Activated CD8-positive, alpha-beta memory T cell treated with anti-CD3 and anti-CD28 coated beads for 24 hours (primary cell): ENCODE results near the gene CDC42EP4.

ENCODE experiments used
- DNase-seq: peaks from one replicate; pipeline ENCODE4 v3.0.0-alpha.2; 2020

Gene CDC42EP4

DNA sequence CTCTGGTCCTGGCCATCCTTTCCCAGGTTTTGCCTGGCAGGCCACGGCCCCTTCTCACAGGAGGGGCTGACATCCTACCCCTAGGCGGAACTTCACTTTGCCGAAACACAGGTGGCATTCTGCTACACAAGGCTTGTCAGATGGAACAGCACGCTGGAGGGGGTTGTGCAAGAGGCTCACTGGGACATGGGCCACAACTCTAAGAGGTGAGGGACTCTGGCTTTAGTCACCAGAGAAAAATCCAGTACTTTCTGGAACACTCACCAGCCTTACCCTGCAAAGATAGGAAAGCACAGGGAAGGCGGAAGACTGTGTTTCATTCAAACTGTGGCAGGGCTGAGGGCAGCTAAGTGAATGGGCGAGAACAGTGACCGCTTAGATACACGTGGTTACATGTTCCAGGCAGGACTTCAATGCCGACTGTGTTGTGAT lies 18.3 kb downstream of the CDC42EP4 start:
- DNase-seq, result no peak

DNA sequence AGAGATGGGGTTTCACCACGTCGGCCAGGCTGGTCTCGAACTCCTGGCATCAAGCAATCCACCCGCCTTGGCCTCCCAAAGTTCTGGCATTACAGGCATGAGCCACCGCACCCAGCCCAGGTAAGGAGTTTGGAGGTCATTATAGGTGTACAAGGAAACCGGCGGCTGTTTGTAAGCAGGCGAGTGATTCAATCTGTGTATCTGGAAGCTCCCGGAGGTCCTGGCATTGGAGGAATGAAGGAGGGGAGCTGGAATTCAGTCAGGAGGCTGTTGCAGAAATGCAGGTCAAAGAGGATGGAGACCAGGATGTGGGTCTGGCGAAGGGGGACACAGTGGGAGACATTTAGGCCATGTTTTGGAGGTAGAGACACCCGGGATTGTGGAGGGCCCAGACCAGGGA lies 18.8 kb downstream of the CDC42EP4 start:
- DNase-seq, result no peak

DNA sequence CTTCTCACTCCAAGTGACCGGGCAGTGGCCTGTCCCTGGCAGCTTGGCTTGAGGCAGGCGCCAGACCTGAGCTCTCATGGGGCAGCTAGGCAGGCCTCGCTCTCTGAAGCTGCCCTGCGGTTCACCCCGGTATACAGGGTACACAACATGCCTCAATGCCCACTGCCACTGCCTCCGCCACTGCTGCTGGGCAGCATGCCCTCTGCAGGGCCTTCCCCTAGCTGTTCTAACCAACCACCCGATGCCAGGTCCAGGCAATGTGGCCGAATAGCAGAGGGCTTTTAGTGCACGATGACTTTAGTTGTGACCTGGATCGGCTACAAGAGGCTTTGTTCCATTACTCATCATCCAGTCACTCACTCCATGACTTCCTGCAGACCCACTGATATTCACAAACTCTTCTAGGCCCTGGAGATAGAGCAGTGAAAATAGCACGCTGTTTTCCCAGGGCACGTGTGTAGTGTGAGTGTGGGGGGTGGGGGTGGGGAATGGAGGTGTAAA lies 19.7 kb downstream of the CDC42EP4 start:
- no peak for DNase-seq

DNA sequence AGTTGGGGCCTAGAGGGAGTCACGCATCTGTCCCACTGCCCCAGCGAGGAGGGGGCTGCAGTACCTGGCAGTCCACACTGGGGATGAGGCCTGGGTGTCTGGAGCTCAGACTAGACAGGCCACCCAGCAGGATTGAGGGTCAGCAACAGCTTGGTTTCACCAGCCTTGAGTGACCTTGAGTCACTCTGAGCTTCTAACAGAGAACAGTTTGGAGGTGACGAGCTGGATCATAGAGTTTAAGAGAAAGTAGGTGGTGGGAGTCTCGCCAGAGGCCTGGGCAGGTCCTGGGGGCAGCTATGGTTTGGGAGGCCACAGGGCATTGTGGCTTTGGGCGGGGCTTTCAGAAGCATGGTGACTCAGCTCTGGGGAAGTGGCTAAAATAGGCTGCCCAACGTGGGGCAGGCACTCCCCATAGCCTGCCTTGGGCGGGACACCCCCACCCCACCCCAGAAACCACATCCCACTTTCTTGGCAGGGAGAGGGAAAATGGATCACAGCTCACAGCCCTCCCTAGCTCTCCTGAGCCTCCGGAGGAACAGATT lies 20.5 kb downstream of the CDC42EP4 start:
- DNase-seq, result no peak

DNA sequence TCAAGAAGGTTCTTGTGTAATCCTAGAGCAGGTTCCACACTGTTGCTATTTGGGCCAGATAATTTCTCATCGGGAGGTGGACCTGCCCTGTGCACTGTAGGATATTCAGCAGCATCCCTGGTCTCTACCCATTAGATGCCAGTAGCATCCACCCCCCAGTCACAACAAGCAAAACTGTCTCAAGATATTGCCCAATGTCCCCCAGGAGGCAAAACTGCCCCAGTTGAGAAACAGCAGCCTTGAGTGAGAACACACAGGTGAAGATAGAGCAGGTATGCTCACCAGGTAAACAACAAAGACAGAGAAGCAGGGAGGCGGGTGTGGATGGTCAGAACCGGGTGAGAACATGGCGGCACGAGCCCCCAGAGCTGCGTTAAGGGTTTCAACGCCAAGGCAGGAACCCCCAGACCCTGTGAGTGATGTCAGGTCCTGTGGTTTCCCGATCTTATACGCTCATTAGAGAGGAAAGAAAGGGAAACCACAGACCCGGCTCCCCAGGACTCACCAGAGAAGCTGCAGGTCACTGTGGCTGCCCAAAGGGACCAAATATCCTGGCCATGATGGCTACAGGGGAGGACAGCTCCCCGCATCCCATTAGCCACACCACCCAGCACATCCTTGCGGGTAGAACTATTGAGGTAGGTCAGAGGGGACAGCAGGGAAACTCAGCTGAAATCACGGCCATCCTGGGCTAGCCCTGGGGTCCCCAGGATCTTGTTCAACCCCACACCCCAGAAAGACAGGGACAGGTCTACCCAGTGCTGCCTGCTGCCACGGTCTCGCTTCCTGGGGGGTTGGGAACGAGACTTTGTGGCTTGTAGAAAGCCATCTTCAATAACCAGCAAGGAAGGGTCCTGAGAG lies 21.2 kb downstream of the CDC42EP4 start:
- no peak for DNase-seq

DNA sequence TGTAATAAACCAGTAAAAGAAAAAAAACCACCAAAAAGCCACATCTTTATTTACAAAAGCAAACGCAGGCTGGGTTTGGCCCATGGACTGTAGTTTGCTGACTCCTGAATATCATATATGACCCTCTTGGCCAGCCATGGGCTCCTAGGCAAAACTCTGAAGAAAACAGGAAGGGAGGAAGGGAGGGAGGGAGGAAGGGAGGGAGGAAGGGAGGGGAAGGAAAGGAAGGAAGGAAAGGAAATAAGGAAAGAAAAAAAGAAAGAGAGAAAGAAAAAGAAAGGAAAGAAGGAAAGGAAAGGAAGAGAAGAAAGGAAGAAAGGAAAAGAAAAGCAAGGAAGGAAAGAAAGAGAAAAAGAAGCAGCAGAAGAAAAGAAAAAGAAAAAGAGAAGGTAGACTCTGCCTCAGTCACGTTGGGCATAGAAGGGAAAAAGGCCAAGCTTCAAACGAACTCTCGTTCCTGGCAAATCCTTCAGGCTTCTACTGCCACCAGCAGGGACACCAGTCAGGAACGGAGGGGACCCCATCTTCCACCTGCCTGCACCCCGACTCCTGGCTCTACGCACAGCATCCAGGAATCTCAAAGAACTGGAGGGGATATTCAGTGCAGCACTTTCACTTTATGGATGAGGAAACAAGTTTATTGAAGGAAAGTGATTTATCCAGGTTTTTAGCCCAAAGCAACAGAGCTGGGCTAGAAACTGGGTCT lies 22.1 kb downstream of the CDC42EP4 start:
- DNase-seq, result no peak

DNA sequence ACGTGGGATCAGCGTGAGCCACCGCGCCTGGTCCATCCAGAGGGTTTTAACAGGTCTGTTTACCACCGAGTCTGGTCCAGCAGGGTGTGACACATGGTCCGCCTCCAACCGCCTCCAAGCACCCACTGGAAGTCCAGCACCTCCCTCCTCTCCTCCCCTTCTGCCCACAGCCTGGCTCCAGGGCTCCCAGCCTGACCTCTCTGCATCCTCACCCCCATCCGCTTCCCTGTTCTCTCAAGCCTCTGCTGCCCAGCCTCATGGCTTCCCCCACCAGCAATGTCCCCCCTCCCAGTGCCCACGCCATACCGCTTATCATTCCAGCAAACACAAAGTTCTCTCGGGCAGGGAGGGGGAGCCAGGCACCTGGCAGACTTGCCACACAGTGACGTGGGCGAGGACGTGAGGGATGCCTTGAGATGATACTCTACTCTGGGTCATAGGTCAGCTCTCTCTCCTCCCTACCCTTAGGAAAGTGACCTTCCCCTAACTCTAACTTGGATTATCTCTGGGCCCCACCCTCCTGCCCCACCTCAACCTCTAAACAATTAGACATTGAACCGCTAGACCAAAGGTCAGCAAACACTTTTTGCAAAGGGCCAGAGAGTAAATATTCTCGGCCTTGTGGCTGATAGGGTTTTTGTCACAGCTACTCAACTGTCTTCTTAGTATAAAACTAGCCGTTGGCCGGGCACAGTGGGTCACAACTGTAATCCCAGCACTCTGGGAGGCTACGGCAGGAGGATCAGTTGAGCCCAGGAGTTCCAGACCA lies 23.1 kb downstream of the CDC42EP4 start:
- DNase-seq, result no peak

DNA sequence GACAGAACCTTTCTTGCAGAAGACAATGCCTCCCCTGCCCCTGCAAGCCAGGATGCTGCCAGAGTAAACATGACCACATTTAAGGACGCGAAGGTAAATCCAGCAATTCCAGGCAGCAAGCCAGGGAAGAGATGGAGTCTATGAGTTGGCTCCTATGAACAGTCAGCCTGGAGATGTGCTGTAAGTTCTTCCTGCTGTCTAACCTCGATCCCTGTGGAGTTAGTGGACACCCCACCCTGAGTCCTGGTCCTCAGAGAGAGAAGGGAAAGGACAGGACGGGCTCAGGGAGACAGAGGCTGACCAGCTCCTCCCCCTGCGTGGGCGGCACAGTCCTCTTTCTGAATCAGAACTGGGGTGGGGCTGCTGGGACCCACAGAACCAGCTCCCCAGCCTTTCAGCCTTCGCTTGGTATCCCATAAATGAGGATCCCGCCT lies 24.9 kb downstream of the CDC42EP4 start:
- no peak for DNase-seq

DNA sequence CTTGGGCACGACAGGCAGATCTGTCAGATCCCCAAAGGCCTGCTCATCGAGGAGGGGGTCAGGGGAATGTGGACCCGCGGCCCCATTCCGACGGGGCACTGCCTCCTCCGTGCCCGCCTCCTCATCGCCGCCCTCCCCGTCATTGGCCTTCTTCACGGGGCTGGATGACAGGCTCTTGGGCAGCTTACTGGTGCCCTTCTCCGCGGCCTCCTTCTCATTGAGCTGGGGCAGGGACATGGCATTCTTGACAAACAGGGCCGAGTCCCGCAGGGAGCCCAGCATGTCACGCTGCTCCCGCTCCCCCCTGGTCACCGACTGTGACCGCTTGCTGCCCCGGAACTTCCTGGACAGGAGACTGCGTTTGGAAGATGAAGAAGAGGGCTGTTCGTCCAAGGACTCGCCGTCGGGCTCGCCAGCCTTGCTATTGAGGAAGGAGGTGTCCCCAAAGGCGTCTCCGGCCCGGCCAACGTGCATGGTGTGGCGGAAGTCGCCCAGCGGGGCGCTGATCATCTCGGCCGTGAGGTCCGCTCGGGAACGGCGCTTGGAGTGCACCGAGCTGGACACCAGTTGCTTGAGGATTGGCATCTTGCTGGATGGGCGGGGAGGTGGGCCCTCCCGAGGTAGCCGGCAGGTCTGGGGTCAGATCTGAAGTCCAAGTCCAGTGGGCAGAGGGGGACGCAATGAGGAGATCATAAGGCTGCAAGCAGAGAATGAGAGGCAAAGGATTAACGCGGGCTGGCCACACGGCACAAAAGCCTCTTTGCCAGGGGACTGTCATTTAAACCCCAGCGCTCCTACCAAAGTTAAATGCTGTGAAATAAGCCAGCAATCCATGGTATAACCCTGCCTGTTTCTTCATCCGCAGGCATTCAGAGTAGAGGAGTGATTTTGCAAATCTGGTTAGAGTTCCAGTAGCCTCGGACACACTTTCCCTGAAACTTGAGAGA lies 25.6 kb downstream of the CDC42EP4 start:
- DNase-seq, result no peak

DNA sequence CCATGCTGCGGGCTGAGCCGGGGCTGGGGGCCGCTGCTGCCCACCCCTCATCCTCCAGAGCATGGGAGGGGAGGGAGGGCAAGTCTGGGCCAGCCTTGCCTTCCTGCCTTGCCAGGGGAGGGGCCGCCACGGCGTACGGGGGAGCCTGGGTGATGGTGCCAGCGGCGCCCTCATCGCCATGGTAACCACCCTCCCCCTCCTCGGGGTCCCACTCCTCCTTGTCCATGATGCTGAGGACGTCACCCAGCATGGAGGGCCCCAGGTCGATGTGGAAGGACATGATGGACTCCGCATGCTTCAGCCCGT lies 26.2 kb downstream of the CDC42EP4 start:
- DNase-seq, result no peak

DNA sequence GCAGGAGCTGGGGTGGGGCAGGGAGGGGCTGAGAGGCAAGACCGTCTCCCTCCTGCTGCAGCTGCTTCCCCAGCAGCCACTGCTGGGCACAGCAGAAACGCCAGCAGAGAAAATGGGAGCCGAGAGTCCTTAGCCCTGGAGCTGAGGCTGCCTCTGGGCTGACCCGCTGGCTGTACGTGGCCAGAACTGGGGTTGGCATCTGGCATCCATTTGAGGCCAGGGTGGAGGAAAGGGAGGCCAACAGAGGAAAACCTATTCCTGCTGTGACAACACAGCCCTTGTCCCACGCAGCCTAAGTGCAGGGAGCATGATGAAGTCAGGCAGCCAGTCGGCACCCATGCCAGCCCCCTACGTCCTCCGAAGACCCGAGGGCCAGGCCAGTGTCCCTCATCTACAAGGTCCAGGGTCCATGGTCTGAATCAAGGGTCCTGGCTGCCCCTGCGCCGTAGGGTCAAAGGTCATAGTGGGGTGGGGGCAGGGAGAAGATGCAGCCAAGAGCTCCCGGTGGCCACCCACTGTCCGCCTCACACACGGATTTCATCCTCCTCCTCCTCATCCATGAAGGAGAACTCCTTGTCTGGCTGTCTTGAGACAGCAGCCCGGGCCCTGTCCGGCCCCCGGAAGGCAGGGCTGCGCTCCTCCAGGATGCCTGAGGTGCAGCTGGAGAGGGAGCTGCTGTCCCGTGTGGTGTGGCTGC lies 26.7 kb downstream of the CDC42EP4 start:
- no peak for DNase-seq

DNA sequence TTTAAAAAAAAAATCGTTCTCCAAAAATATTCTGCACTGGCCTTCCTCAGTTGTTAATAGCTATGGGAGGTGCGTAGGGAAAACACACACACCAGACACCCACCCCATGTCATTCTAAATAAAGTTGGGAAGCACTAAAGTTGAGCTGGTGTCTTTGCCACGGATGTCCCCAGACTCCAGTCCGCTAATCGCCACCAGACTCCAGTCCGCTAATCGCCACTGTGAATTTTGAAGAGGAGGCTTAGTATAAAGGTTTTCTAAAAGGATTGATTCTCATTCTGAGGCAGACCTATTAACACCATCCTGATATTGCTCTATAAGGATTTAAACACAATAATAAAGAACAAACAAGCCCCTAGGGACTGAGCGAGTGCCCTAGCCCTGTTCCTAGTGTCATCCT lies 27.4 kb downstream of the CDC42EP4 start:
- no peak for DNase-seq

DNA sequence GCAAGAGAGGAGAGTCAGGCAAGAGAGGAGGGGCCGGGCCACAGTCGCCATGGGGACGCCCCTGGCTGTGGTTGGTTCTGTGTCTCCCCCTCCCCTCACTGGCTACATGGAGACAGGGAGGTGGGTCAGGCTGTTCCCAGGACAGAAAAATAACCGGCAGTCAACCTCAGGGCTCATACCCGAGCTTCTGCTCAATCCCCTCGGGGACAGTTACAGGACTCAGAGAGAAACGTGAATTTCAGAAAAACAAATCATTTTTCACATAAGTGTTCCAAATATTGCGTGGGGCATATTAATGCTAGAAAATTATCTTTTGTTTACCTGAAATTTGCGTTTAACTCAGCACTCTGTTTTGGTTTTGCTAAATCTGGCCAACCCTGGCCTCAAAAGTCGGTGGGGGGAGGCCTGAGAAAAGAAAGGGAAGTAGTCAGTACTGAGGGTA lies 27.9 kb downstream of the CDC42EP4 start:
- DNase-seq, result no peak

DNA sequence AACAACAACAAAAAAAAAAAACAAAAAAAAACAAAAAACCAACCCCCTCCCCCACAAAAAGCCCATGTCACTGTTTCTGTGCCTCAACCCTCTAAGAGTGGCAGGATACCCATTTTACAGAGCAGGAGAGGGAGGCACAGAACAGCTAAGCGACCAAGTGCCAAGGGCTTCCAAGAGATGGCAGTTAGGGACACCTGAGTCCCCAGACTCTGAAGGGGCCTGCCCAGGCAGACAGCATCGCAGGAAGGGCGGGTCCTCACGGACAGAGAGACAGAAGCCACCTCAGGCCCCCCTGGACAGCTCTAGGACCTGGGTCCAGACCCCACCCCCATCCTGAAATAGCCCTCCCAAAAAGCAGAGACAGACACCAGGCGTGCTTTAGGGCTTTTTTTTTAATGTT lies 28.6 kb downstream of the CDC42EP4 start:
- no peak for DNase-seq

DNA sequence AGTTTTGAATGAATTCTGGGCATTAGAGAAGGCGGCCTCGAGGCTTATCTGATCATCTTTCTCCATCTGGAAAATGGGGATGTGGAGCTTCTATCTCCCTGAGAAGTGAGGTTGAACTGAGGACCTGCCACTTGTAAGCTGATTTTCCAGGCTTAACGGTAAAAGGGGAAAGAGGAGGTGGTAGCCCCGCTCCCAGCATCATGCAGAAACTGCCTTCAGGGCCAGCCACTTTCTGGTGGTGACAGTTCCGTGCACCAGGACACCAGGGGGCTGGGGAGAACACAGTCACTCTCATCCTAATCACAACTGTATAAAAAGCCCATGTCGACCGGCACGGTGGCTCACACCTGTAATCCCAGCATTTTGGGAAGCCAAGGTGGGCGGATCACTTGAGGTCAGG lies 29.2 kb downstream of the CDC42EP4 start:
- DNase-seq, result no peak

DNA sequence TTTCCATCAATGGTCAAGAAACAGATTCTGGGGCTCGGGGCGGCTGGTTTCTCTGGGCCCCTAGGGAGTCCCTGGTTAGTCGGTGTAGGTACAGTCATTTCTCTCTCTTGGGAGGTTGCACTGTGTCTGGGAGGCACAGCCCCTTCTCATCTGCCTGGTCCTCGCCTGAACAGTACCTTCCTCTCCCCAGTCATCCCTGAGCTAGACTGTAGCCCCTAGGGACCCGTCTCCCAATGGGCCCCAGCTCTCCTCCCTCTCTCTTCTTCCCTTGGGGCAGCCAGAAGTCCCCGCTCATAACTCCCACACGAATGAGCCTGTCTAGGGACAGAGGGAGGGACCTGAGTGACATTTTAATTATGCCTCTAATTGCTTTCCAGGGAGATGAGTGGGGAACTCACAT lies 29.9 kb downstream of the CDC42EP4 start:
- DNase-seq, result no peak

DNA sequence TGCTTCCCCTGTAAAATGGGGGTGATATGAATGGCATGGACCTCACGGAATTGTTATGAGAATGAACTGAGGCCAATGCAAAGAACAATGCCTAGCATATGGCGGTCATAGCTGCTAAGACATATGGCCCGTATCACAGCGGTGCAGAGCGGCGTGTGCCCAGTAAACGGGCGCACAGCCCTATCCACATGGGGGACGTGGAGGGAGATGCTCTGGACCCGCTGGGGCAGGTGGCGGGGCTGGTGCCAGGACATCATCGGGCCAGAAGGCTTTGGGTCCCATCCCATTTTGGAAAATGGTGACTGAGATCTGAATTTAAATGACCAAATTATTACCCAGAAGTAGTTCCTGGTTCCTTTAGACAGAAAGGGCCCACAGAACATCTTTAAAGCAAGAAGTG lies 31.6 kb downstream of the CDC42EP4 start:
- no peak for DNase-seq

DNA sequence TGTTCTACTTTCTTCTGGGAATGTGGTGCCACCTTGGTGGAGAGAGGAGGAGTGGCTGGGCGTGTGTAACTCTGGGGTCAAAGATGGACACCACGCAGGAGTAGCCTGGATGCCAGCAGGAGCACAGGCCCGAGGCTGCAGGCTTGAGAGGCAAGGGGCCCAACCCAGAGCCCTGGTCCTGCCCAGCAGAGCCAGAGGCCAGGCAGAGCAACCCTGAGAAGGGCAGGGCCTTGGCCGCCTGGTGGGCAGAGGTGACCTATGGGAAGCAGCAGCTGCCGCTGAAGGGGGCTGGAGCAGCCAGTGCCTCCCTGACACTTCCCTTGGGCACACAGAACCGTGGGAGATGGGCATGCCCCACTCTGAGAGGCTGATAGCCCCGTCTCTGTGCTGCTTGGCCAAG lies 32.1 kb downstream of the CDC42EP4 start:
- DNase-seq, result no peak

DNA sequence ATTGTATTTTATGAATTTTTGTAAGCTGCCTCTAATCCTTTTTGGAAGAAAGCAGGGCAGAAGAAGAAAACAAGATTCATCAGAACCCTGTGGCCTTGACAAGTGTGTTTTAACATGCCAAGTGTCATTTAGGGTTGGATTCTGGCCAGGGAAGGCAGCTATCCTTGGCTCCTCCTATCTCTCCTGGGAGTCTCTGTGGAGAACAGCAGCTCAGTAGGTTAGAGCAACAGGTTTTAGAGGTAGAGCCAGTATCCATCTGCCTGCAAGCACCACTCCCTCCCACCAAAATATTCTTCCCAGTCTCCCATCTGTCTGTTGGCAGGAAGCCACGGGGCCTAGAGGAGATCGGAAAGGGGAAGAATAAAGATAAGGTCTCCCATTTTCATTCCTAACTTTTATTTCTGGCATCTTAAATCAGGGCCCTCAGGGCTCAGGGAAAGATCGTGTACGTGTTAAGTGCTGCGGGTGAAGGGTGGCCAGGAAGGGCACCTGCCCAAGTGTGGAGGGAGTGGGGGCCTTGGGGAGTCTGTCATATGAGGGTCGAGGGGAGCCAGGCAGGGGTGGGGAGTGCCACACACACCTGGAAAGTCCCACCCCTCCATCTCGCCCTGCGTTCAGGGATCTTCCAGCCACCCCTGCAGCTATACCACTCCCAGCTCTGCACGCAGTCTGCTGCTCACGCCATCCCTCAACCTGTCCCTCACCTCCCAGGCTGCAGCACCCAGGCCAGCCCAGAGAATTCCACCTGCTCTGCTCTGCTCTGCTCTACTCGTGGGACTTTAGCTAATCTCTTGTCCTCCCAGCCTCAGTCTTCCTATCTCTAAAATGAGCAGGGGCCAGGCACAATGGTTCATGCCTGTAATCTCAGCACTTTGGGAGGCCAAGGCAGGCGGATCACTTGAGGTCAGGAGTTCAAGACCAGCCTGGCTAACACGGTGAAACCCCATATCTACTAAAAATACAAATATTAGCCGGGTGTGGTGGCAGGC lies 33.0 kb downstream of the CDC42EP4 start:
- DNase-seq, result no peak

DNA sequence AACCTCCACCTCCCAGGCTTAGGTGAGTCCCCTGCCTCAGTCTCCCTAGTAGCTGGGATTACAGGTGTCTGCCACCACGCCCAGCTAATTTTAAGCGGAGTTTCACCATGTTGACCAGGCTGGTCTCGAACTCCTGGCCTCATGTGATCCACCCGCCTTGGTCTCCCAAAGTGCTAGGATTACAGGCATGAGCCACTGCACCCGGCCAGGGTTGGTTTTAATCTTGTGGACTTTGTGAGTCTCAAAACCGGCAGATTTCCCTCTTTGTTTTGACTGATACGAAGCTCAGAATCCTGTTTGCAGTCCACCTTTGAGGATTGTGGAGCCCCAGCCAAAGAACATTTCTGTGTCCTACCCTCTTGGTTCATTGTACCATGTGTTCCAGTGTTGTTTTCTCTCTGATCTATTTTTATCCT lies 33.7 kb downstream of the CDC42EP4 start:
- DNase-seq, result no peak
